Activated CD4-positive, alpha-beta memory T cell treated with anti-CD3 and anti-CD28 coated beads, Interleukin-2, amount 10 ng/mL, durations not matched to agents 7 days and 5 days (primary cell): ENCODE measurements around the gene FAM98C. TPM values are rescaled to one million over a fixed set of nuclear protein-coding genes. Genes with fewer than 3 reads are reported as not detected.
"Not testable (repeated sequence)": the region's sequence is repeated elsewhere in the genome, so short reads cannot be mapped to it uniquely, and the experiment has no call there.

Experiments
- CTCF ChIA-PET: fragments of 350-600 bp; sonication (Branson Sonifier 250); formaldehyde crosslinking; loops from one replicate; lab custom pipeline; 2021; ENCODE audit warnings: antibody characterized with exemption, inconsistent platforms; lab: Charles Lee
- POLR2A ChIA-PET: fragments of 350-600 bp; sonication (Branson Sonifier 250); formaldehyde crosslinking; loops from one replicate; lab custom pipeline; 2021; ENCODE audit warnings: antibody characterized with exemption; lab: Charles Lee
- DNase-seq: peaks from one replicate; pipeline ENCODE4 v3.0.0-alpha.2; 2020
- H3K27ac Mint-ChIP-seq: one replicate; pipeline ENCODE4 v1.8.0; 2021; ENCODE audit warnings: mild to moderate bottlenecking, mixed read lengths
- H3K27me3 Mint-ChIP-seq: one replicate; pipeline ENCODE4 v1.8.0; 2021; ENCODE audit warnings: mixed read lengths
- H3K36me3 Mint-ChIP-seq: one replicate; pipeline ENCODE4 v1.8.0; 2021; ENCODE audit warnings: low read depth, mixed read lengths
- H3K4me1 Mint-ChIP-seq: one replicate; pipeline ENCODE4 v1.8.0; 2021; ENCODE audit warnings: mixed read lengths
- H3K4me3 Mint-ChIP-seq: one replicate; pipeline ENCODE4 v1.8.0; 2021; ENCODE audit warnings: mild to moderate bottlenecking, mixed read lengths
- H3K9me3 Mint-ChIP-seq: one replicate; pipeline ENCODE4 v1.8.0; 2021; ENCODE audit warnings: mixed read lengths
- total RNA-seq, 2 experiments: library from RNA; stranded (reverse); gene quantifications; one replicate each; pipeline ENCODE4 v1.2.3, GENCODE V29; 2021

FAM98C gene
- total RNA-seq, 2 experiments from 2014 or later, result 34.7 to 36.5 TPM

DNA sequence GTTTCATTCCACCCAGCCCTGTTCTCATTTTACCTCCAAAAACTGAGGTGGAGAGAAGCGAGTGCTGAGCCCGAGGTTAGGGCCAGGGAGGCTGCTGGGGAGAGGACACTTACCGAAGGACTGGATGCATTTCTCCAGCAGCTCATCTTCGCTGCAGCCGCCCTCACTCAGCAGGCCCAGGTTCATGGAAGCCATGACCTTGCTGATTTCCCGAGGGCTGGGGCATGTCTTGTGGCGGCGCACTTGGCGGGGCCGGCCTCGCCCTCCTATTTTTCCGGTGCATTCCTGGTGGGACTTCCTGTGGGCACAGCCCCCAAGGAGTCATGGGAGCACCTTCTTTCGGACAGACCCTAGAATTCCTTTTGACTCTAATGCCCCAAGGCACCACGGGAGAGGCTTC is 19.0 kb downstream of the FAM98C start:
- no peak for DNase-seq
- Mint-ChIP-seq H3K9me3 (no peaks in the 10 kb centered on the region), H3K27me3 (no peaks in the 10 kb centered on the region), H3K4me3 (no peak overlapping the region), H3K4me1 (peaks cover 38% of the 10 kb centered on the region), H3K36me3 (peaks cover 9% of the 10 kb centered on the region), H3K27ac (no peak overlapping the region)
- CTCF ChIA-PET, result no interaction called here
- POLR2A ChIA-PET, result interaction anchor here (2.7 kb wide), 1 partner anchor 19 kb away, joined by 12 read pairs; the partner anchor contains the start of gene FAM98C

DNA sequence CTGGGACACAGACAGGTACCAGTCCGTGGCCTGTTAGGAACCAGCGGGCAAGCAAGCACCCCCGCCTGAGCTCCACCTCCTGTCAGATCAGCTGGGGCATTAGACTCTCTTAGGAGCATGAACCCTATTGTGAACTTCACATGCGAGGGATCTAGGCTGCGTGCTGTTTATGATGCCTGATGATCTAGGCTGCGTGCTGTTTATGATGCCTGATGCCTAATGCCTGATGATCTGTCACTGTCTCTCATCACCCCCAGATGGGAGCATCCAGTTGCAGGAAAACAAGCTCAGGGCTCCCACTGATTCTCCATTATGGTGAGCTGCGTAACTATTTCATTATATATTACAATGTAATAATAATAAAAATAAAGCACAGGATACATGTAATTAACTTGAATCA is 19.5 kb downstream of the FAM98C start:
- H3K27me3 Mint-ChIP-seq, result no peaks in the 10 kb centered on the region
- no peak for DNase-seq
- peaks cover 38% of the 10 kb centered on the region for H3K4me1 Mint-ChIP-seq
- H3K9me3 Mint-ChIP-seq, result no peaks in the 10 kb centered on the region
- no peak overlapping the region for H3K4me3 Mint-ChIP-seq
- H3K27ac Mint-ChIP-seq, result no peak overlapping the region
- POLR2A ChIA-PET, result interaction anchor here (2.7 kb wide), 1 partner anchor 19 kb away, joined by 12 read pairs; the partner anchor contains the start of gene FAM98C
- peaks cover 3% of the 10 kb centered on the region for H3K36me3 Mint-ChIP-seq
- CTCF ChIA-PET, result no interaction called here

DNA sequence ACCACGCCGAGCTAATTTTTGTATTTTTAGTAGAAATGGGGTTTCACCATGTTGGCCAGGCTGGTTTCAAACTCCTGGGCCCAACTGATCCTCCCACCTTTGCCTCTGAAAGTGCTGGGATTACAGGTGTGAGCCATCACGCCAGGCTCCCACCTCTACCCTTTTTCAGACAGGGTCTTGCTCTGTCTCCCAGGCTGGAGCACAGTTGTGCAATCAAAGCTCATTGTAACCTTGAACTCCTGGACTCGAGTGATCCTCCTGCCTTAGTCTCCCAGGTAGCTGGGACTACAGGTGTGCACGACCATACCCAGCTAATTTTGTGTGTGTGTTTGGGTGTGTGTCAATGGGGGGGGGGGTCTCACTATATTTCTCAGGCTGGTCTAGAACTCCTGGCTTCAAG is 21.4 kb downstream of the FAM98C start:
- Mint-ChIP-seq H3K27me3 (no peaks in the 10 kb centered on the region), H3K27ac (no peak overlapping the region), H3K9me3 (no peaks in the 10 kb centered on the region), H3K4me1 (peaks cover 35% of the 10 kb centered on the region), H3K4me3 (no peak overlapping the region), H3K36me3 (peaks cover 3% of the 10 kb centered on the region)
- no peak for DNase-seq
- POLR2A ChIA-PET, result interaction anchor here (0.7 to 6.8 kb wide), 2 partner anchors 20 to 52 kb away, joined by 4 to 35 read pairs; partner anchors contain the start of gene FAM98C
- CTCF ChIA-PET, result interaction anchor here (4.8 kb wide), 1 partner anchor 506 kb away, joined by 18 read pairs; the partner anchor contains the start of genes MRPS12 and SARS2

DNA sequence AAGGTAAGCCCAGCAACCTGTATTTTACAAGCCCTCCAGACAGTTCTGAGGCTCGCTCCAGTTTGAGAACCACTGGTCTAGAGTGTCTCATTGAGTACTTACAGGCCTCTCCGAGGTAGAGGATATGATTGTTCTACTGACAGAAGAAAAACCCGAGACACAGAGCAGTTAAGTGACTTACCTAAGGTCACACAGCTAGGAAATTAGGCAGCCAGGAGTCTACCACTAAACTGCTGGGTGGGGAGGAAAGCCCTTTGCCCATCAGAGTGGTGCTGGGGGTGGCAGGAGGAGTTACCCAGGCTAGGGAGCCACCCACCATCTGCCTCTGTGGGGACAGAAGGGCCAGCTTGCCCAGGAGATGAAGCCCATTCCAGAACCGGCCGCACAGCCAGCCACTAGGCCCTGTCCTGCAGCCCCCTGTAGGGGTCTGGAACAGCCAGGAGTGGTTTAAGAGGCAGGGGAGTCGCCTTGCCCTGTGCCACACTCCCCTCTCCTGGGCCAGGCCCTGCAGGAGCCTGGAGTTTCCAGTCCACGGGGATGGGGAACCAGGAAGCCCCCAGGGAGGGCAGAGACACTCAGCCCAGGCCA is 22.4 kb downstream of the FAM98C start:
- Mint-ChIP-seq H3K4me1 (peaks cover 39% of the 10 kb centered on the region), H3K27ac (peak overlapping the region; percentile 67), H3K27me3 (no peaks in the 10 kb centered on the region), H3K9me3 (no peaks in the 10 kb centered on the region), H3K36me3 (no peaks in the 10 kb centered on the region), H3K4me3 (peak overlapping the region; percentile 78)
- CTCF ChIA-PET, result interaction anchor here (2.4 to 4.8 kb wide), 2 partner anchors 22 to 505 kb away, joined by 15 to 18 read pairs; partner anchors contain the start of genes FAM98C, MRPS12 and SARS2
- DNase-seq, result no peak
- POLR2A ChIA-PET, result interaction anchor here (0.9 to 6.8 kb wide), 4 partner anchors 9 to 193 kb away, joined by 4 to 35 read pairs (median 4); partner anchors contain the start of genes FAM98C and MAP4K1

DNA sequence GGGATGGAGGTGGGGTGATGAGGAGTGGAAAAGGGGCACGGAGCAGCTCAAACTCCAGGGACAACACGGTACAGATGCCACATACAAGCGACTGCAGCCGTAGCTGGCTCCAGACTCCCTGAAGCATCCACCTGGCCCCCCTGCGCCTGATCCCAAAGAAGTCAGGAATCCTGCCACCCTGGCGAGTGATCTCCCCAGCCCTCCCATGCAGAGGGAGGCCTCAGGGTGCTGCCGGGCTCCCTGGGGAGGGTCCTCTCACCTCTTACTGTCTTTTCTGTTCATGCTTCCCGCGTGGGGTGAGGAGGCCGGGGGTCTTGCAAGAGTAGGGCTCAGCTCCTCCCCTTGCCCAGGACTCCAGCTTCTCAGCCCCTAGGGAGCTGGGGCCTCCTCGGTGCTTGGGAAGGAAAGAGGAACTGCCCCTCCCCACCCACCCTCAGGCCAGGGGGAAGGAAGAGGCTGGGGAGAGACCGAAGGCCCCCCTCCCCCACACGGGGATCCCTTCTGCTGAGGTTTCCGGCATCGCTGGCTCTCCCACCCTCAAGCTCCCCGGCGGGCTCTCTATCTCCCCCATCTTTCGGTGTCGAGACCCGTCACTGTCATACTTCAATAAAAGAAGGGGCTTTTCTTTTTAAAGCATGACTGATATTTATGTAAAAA is 23.0 kb downstream of the FAM98C start, which contains the start of gene RASGRP4:
TSS of gene RASGRP4 (minus strand) at position 410 of the 657 bp plus-strand sequence. CDS start at position 282, 128 bp downstream.
- ChIA-PET POLR2A (interaction anchor here (0.9 to 6.8 kb wide), 5 partner anchors 9 to 192 kb away, joined by 3 to 35 read pairs (median 4); partner anchors contain the start of genes FAM98C, MAP4K1 and PSMD8), CTCF (interaction anchor here (2.4 to 4.8 kb wide), 2 partner anchors 23 to 505 kb away, joined by 15 to 18 read pairs; partner anchors contain the start of genes FAM98C, MRPS12 and SARS2)
- peaks cover 39% of the 10 kb centered on the region for H3K4me1 Mint-ChIP-seq
- peak; percentile 61 for DNase-seq
- H3K9me3 Mint-ChIP-seq, result no peaks in the 10 kb centered on the region
- H3K27ac Mint-ChIP-seq, result peak within 1 kb of the TSS; percentile 88
- peak within 1 kb of the TSS; percentile 78 for H3K4me3 Mint-ChIP-seq
- H3K36me3 Mint-ChIP-seq, result no peaks in the 10 kb centered on the region
- no peaks in the 10 kb centered on the region for H3K27me3 Mint-ChIP-seq

DNA sequence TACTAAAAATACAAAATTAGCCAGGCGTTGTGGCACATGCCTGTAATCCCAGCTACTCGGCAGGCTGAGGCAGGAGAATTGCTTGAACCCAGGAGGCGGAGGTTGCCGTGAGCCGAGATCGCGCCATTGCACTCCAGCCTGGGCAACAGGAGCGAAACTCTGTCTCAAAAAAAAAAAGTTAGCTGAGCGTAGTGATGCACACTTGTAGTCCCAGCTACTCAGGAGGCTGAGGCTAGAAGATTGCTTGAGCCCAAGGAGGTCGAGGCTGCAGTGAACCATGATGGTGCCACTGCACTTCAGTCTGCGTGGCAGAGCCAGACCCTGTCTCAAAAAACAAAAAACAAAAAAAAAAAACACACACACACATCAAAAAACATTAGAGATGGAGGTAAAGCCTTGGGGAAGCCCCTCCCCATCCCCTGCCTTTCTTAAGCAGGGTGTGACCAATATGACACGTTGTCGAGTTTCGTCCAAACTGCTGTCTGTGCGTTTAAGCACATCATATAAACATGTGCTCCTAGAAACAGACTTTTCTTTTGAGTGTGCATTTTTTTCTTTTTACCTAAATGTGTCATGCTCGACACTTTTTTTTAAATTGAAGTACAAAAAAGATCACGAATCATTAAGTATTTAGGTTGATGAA is 24.3 kb downstream of the FAM98C start:
- H3K4me1 Mint-ChIP-seq, result peaks cover 39% of the 10 kb centered on the region
- not testable (repeated sequence) for H3K27me3 Mint-ChIP-seq, H3K36me3 Mint-ChIP-seq, H3K9me3 Mint-ChIP-seq
- peak; percentile 70 for DNase-seq
- H3K27ac Mint-ChIP-seq, result peak overlapping the region; percentile 88
- peak overlapping the region; percentile 78 for H3K4me3 Mint-ChIP-seq
- ChIA-PET POLR2A (interaction anchor here (1.4 to 6.8 kb wide), 2 partner anchors 23 to 53 kb away, joined by 3 to 35 read pairs; partner anchors contain the start of genes FAM98C and PSMD8), CTCF (interaction anchor here (2.4 to 4.8 kb wide), 3 partner anchors 24 to 504 kb away, joined by 15 to 18 read pairs (median 16); partner anchors contain the start of genes FAM98C, MRPS12 and SARS2)

DNA sequence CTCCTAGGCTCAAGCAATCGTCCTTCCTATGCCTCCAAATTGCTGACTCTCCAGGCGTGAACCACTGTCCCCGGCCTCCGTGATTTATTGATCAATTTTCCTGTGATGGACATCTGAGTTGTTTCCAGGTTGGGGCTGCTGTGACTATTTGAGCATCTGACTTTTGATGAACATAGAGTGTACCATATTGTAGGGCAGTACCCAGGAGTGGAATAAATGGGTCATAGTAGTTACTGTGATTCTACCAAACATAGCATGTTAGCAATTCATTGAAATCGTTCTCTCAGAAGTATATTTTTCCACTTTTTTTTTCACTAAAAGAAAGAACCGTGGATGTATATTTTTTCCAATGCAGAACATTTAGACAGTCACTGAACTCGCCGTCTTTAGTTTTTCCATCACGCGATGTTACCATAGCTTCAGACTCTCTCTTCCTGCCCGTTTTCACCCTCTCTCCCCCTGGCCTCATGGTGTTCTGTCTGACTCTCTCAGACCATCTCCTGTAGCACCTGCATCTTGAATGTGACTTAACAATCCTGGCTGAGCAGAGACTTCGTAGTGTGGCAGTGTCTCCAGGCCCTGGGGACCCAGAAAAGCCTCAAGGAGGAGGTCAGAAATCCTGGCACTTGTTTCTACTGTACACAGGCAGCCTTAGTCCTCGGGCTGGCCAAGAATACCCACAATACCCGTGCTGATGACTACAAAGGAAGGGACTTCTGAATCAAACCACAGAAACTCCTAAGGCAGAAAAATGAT is 26.3 kb downstream of the FAM98C start:
- H3K27me3 Mint-ChIP-seq, result peaks cover 4% of the 10 kb centered on the region
- H3K36me3 Mint-ChIP-seq, result no peaks in the 10 kb centered on the region
- DNase-seq, result peak; percentile 47
- ChIA-PET CTCF (interaction anchor here (3.2 to 4.8 kb wide), 2 partner anchors 26 to 501 kb away, joined by 16 to 18 read pairs; partner anchors contain the start of genes FAM98C, MRPS12 and SARS2), POLR2A (interaction anchor here (6.8 kb wide), 1 partner anchor 25 kb away, joined by 35 read pairs; the partner anchor contains the start of gene FAM98C)
- H3K4me1 Mint-ChIP-seq, result peaks cover 47% of the 10 kb centered on the region
- H3K9me3 Mint-ChIP-seq, result no peaks in the 10 kb centered on the region
- peak overlapping the region; percentile 45 for H3K4me3 Mint-ChIP-seq
- H3K27ac Mint-ChIP-seq, result peak overlapping the region; percentile 81

DNA sequence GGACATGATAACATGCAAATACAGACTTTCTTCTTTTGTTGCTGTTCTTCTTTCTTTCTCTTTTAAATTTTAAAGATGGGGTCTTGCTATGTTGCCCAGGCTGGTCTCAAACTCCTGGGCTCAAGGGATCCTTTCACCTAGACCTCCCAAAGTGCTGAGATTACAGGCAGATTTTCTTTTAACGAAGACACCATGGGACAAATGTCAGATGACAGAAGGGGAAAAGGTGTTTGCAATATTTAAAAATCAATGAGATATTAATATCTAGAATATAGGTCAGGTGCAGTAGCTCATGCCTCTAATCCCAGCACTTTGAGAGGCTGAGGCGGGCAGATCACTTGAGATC is 26.9 kb downstream of the FAM98C start:
- H3K27ac Mint-ChIP-seq, result peak overlapping the region; percentile 81
- POLR2A ChIA-PET, result no interaction called here
- no peak overlapping the region for H3K4me3 Mint-ChIP-seq
- CTCF ChIA-PET, result interaction anchor here (3.2 kb wide), 1 partner anchor 27 kb away, joined by 16 read pairs; the partner anchor contains the start of gene FAM98C
- H3K36me3 Mint-ChIP-seq, result no peaks in the 10 kb centered on the region
- peaks cover 6% of the 10 kb centered on the region for H3K27me3 Mint-ChIP-seq
- DNase-seq, result no peak
- H3K4me1 Mint-ChIP-seq, result peaks cover 46% of the 10 kb centered on the region
- H3K9me3 Mint-ChIP-seq, result no peaks in the 10 kb centered on the region

DNA sequence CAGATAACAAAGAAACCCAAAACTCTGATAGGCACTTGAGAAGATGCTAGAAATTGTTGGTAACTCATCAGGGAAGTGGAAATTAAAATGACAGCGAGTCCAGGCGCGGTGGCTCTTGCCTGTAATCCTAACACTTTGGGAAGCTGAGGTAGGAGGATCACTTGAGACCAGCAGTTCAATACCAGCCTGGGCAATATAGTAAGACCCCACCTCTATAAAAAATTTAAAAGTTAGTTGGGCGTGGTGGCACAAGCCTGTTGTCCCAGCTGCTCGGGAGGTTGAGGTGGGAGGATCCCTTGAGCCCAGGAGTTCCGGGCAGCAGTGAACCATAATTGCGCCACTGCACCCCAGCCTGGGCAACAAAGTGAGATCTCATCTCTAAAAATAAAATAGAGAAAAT is 28.0 kb downstream of the FAM98C start:
- H3K9me3 Mint-ChIP-seq, result no peaks in the 10 kb centered on the region
- no peak overlapping the region for H3K4me3 Mint-ChIP-seq
- H3K4me1 Mint-ChIP-seq, result peaks cover 44% of the 10 kb centered on the region
- H3K27me3 Mint-ChIP-seq, result peaks cover 6% of the 10 kb centered on the region
- ChIA-PET CTCF (no interaction called here), POLR2A (no interaction called here)
- H3K27ac Mint-ChIP-seq, result no peak overlapping the region
- DNase-seq, result no peak
- no peaks in the 10 kb centered on the region for H3K36me3 Mint-ChIP-seq

DNA sequence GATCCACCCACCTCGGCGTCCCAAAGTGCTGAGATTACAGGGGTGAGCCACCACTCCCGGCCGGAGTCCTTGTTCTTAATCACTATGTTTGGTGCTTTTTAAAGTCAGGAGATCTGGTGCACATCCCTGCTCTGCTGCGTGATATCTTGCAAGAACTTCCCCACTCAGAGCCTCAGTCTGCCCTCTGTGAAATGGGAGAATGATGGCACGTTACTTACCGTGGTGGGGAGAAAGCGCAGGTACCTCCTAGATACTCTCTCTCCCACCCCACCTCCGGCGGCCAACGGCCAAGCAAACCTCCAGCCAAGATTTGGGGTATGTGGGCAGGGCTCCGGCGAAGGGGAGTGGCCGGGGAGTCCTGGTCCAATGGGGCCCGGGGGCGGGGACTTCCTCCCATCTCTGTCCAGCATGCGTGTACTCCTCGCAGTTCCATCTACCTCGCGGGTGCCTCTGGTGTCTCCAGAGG is 30.4 kb downstream of the FAM98C start, which contains the start of gene RYR1:
TSS of gene RYR1 (plus strand) at position 424 of the 466 bp plus-strand sequence. CDS start 139 bp downstream, outside the sequence.
- Mint-ChIP-seq H3K4me1 (peaks cover 25% of the 10 kb centered on the region), H3K4me3 (peak within 1 kb of the TSS; percentile 46), H3K27me3 (peaks cover 6% of the 10 kb centered on the region), H3K36me3 (no peaks in the 10 kb centered on the region), H3K9me3 (no peaks in the 10 kb centered on the region), H3K27ac (no peak within 1 kb of the TSS)
- DNase-seq, result peak; percentile 63
- CTCF ChIA-PET, result no interaction called here
- POLR2A ChIA-PET, result no interaction called here

DNA sequence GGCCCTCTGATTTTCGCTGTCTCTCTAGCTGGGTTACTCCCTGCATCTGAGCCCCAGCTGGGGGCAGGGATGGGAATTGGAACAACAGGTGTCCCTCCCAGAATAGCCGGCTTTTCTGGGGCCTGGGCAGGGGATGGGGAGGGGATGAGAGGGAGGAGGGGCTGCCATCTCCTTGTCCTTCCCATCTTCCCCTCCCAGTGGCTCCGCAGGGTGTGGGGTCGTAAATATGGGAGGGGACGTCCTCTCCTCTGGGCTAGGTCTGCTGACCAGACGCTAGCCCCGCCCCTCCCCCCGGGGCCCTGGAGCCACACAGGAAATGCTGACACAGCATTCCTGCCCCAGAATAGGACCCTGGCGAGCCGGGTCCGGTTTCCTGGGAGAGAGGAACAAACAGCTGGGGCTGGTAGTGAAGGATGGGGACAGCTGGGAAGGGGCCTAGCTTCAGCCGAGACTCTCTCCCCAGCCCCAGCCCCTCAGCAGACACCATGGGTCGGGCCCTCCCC is 31.7 kb downstream of the FAM98C start:
- H3K27ac Mint-ChIP-seq, result no peak overlapping the region
- no peak overlapping the region for H3K4me3 Mint-ChIP-seq
- H3K36me3 Mint-ChIP-seq, result no peaks in the 10 kb centered on the region
- ChIA-PET POLR2A (no interaction called here), CTCF (no interaction called here)
- H3K9me3 Mint-ChIP-seq, result no peaks in the 10 kb centered on the region
- peaks cover 6% of the 10 kb centered on the region for H3K27me3 Mint-ChIP-seq
- peaks cover 13% of the 10 kb centered on the region for H3K4me1 Mint-ChIP-seq
- no peak for DNase-seq
